Fibroblast of skin of right quadriceps (primary cell): ENCODE measurements around the gene MLST8.

Source experiments
- DNase-seq: peaks from one replicate; pipeline ENCODE4 v3.0.0-alpha.2; 2013

The MLST8 gene

GRCh38 chr16:2205104-2205966 is at the start of gene MLST8:
Gene MLST8, plus strand, starts transcription at chr16:2205454. Its CDS starts 632 bp downstream, at chr16:2206086.
- peak; percentile 86 for DNase-seq

- DNase-seq: peak; percentile 48
These were observed 49.0 kb upstream of the MLST8 start for GRCh38 chr16:2155977-2156848.

GRCh38 chr16:2156849-2157224 is 48.4 kb upstream of the MLST8 start:
- no peak for DNase-seq

- no peak for DNase-seq
These were observed 47.6 kb upstream of the MLST8 start for GRCh38 chr16:2157480-2158261.

DNA sequence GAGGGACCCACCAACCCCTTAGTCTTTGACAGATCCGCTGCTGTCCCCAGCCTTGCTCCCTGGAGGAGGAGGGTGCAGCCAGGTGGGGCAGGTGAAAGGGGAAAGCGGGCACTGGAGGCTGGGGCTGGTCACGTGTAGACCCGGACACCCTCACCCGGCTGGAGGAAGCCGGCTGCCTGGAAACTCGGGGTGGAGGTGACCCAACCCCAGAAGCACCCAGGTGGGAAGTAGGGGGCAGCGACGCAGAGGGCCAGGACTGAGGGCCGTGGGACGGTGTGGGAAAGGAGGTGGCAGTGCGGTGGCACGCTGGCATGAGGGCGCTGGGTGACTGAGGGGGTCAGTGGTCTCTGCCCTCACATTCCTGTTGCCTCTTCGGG is 47.0 kb upstream of the MLST8 start:
- DNase-seq: no peak

DNA sequence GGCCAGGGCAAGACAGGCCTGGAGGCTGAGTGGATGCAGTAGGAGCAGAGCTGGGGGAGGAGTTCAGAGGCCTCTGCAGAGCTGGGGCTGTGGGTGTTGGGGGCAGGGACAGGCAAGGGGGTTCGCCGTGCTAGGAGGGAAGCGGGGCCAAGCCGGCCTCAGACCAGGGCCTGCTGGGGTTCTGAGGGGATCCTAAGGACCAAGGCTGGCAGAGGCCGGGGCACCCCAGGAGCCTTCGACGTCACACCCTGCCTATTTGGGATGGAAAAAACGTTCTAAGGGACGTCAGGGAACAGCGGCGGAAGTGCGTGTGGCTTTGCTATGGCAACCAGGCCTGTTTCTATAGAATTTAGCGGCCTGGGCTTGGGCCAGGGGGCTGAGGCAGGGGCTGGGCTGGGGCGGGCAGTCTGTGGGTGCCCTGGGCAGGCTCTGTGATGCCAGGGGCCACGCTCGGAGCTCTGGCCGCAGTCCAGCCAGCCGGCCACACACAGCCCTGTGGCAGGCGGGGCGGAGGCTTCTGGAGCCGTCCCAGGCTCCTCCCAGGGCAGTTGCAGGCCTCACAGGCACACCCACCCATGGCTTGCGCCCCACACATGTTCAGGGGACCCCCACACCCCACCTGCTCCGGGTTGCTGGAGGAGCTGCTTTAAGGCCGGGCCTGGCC is 45.9 kb upstream of the MLST8 start:
- DNase-seq: peak; percentile 9

- DNase-seq: peak; percentile 19
These were observed 44.2 kb upstream of the MLST8 start for GRCh38 chr16:2160915-2161551.

GRCh38 chr16:2161911-2162310 is 43.3 kb upstream of the MLST8 start:
- no peak for DNase-seq

GRCh38 chr16:2162676-2163118 is 42.6 kb upstream of the MLST8 start:
- no peak for DNase-seq

- DNase-seq: no peak
These were observed 41.9 kb upstream of the MLST8 start for GRCh38 chr16:2163211-2163881.

- no peak for DNase-seq
These were observed 39.4 kb upstream of the MLST8 start for GRCh38 chr16:2165861-2166260.

DNA sequence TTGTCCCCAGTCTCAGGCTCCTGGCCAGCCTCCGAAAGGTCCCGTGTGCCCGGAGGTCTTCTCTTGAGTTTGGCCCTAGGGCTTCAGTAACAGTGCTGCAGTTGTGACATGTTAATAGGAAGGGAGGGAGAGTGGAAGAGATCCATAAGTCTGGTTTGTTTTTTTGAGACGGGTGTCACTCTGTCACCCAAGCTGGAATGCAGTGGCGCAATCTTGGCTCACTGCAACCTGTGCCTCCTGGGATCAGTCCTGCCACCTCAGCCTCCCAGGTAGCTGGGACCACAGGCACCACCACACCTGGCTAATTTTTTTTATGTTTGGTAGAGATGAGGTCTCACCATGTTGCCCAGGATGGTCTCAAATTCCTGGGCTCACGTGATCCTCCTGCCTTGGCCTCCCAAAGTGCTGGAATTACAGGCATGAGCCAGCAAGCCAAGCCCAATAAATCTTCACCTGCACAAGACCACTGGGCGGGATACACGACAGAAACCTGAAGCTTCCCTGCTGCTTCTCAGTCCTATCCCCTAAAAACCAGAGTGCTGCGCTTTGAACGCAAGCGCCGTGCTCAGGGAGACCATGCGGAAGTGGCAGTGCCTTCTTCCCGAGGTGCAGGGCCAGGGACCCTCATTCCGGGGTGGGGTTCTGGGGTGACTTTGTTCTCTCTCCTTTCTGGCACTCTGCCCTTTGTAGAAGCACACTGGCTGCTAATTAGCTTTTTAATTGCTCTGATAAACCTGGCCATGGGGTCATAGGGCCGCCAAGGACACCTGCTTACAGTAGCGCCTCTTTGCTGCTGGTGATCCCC is 38.8 kb upstream of the MLST8 start:
- no peak for DNase-seq

GRCh38 chr16:2167068-2167638 is 38.1 kb upstream of the MLST8 start:
- DNase-seq: no peak

- DNase-seq: no peak
These were observed 35.2 kb upstream of the MLST8 start for GRCh38 chr16:2170080-2170479.

- no peak for DNase-seq
These were observed 34.4 kb upstream of the MLST8 start for GRCh38 chr16:2170587-2171435.

DNA sequence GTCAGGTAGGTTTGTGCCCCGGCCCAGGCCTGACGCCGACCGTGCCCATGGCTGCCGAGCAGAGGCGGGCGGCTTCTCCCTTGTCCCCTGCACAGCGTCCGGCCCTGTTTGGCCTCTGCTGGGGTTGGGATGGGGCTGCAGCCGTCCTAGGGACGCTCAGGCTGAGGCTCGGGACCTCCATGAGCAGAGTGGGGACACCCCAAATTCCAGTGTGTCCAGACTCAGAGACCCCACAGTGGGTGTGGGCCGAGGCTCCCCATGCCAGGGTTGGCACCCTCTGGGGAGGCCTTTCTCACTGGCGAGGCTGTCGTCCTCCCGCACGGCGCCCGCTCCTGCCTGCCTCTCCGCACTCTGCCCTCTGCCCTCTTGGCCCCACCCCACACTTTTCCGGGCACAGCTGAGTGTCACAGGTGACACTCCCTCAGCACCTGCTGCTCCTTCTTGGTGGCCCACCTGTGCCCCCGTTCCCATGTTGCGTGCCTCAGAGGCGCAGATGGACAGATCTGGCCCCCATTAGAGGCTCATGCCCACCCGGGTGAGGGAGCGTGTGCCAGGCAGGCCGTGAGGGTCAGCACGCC is 33.6 kb upstream of the MLST8 start:
- no peak for DNase-seq

DNA sequence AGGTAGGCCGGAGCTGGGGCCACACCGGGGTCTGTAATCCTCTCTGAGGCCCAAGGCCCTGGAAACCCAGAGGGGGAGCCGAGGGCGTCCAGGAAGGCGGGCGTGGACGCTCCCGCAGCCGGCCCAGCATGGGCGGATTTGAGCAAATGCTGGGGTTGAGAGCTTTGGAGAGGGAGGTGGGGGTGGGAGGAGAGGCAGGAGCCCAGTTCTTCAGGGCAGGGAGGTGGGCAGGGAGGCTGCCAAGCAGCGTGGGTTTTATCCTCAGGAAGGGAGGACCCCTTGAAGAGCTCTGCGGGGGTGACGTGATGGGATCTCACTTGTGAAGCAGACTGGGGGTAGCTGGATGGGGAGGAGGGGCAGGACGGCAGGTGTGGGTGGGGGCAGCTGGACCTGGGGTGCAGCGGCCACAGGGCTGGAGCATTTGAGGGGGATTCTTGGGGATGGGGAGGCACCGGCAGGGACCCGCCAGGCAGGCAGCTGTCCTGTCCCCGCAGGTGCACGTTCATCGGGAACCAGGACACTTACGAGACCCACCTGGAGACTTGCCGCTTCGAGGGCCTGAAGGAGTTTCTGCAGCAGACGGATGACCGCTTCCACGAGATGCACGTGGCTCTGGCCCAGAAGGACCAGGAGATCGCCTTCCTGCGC is 32.4 kb upstream of the MLST8 start:
- DNase-seq: no peak

- DNase-seq: no peak
These were observed 31.9 kb upstream of the MLST8 start for GRCh38 chr16:2173366-2173765.
